ENCODE measurements around the gene AP2M1. TPM values are rescaled to one million over a fixed set of nuclear protein-coding genes. Genes with fewer than 3 reads are reported as not detected.
"Not testable (repeated sequence)": the region's sequence is repeated elsewhere in the genome, so short reads cannot be mapped to it uniquely, and the experiment has no call there.

Gene AP2M1
- total RNA-seq, 1 experiment from 2014 or later: 110 TPM

DNA sequence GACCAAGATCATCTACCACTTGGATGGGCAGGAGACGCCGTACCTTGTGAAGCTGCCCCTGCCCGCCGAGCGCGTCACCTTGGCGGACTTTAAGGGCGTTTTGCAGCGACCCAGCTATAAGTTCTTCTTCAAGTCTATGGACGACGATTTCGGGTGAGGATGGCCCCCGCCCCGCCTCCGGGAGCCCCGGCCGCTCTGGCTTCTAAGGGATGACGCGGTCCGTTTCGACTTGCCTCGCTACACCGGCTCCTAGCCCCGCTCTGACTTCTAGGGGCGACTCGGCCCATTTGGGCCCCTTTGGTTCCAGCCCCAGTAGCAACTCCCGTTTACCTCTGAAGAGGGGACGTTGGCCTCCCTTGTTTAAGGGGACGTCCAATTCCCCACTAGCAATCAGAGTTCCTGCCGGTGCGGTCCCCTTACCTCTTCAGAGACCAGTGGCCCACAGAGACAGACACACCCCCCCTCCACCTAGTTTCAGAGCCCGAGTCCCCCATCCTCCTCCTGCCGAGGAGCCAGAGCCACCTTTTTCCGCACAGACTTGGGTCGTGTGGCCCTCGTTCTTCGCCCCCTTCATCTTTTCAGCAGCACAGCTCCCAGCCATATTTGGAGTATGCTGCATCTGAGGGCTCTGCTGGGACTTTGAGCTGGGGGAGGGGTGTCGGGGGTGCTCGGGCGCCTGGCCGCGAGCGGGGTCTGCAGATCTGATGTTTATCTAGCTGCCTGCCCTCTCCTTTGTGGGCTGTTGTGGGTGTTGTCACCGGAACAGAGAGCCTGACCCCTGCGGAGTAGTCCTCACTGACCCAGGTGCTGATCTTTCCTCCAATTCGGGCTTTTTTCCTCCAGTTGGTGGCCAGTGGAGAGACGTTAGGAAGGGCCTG, 18.8 kb upstream of the AP2M1 start:
- DNase-seq (ENCODE audit: extremely low read depth, low read depth): no peak

DNA sequence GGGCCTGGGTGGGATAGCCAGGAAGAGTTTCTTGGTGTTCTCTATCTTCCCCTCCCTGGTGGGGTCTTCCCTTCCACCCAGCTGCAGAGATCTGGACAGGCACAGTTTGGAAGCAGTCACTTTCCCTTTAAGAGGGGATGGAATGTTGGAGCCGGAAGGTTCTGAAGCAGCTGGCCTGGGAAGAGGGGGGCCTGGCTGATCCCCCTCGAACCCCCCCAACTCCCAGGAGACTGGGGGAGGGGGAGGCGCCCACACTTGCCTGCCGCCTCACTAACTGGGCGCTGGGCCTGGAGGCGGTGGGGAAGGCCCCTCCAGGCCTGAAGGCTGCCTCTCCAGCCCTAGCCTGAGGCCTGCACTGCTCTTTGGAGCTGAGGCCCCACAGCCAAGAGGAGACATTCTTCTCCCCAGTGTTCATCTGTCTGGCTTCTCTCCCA, 18.1 kb upstream of the AP2M1 start:
- DNase-seq (ENCODE audit: extremely low read depth, low read depth): no peak

DNA sequence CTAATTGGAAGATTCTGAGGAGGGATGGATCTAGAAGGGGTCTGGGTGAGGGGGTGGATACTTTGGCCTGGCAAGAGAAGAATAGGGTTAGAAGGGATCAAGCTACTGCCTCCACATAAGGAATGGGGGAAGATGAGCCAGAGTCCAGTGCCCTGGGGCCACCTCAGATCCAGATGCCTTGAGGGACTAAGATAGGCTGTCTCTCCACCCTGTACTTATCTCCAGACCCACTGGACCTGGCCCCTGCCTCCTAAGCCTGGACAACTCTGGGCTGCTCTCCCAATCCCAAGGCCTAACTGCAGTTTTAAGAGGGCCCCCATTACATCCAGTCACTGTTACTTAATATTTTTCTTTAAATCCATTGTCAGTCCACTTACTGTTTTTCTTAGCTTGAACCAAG, 17.4 kb upstream of the AP2M1 start:
- no peak for DNase-seq (ENCODE audit: extremely low read depth, low read depth)

DNA sequence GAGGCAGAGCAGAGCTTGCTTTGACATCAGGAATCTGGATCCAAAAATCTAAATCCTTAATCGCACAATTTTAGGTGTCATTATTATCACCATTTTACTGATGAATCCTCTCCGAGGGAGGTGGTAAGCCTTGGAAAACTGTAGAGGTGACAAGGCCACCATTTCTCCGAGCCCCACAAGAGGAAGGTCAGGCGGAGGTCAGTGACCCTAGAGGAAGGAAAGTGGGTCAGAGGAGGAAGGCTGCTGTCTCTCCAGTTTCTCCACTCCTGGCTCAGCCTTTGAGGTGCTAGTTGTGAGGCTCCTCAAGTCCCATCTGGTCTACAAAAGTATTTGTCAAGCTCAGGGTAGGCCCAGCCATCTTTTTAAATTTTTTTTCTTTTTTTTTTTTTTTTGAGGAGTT, 16.3 kb upstream of the AP2M1 start:
- DNase-seq (ENCODE audit: extremely low read depth, low read depth): no peak

DNA sequence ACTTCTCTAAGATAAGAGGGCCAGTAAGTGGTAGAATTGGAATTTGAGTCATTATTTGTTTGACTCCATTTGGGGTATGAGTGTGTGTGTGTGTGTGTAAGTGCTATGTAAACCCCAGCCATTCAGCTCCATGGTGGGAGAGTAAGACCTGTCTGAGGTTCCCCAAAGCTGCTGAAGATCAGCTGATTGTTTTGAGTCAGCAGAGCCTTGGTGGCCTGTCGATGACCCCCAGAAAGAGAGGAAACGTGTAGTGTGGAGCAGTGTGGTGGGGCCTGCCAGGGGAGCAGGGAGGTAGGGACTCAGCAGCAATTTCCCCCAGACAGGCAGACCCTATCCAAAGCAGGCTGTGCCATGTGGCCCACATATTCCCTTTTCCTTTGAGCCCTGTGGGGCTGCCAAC, 14.2 kb upstream of the AP2M1 start:
- DNase-seq (ENCODE audit: extremely low read depth, low read depth): no peak

DNA sequence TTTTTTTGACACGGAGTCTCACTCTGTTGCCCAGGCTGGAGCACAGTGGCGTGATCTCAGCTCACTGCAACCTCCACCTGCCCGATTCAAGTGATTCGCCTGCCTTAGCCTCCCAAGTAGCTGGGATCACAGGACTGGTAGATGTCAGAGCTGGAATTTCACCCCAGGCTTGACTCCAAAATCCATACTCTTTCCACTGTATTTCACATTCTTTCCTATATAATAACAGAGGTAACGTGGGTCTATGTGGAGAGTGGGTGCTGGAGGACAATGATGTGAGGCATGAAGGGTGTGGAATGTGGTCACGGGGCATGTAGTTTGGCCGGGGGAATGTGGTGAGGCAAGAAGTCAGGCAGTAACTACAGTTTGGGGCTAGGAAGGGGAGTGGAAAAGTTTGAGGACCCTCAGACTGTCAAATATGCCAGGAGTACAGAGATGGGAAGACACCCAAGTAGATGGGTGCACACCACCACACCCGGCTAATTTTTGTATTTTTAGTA, 12.0 kb upstream of the AP2M1 start:
- DNase-seq (ENCODE audit: extremely low read depth, low read depth): not testable (repeated sequence)

DNA sequence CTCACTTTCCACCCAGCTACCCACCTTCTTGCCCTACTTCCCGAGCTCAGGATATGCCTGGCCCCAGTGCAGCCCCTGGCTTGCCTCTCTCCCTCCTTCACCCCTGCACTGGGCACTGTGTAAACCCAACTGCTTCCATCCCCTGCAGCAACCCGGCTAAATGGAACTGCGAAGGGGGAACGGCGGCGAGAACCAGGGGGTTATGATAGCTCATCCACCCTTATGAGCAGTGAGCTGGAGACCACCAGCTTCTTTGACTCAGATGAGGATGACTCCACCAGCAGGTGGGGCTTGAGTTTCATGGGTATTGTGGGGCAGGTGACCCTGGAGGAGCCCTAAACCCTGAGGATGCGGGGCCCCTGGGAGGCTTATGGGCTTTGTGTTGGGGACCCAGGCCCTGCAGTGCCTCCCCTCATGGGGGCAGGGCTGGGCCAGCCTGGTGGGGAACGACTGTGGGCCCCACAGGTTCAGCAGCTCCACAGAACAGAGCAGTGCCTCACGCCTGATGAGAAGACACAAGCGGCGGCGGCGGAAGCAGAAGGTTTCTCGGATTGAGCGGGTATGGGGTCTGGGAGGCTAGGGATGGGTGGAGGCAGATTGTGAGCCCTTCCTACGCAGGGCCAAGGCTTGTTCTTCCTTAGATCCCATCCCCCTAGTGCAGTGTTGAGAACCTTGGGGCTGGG, 9.9 kb upstream of the AP2M1 start:
- no peak for DNase-seq (ENCODE audit: extremely low read depth, low read depth)

DNA sequence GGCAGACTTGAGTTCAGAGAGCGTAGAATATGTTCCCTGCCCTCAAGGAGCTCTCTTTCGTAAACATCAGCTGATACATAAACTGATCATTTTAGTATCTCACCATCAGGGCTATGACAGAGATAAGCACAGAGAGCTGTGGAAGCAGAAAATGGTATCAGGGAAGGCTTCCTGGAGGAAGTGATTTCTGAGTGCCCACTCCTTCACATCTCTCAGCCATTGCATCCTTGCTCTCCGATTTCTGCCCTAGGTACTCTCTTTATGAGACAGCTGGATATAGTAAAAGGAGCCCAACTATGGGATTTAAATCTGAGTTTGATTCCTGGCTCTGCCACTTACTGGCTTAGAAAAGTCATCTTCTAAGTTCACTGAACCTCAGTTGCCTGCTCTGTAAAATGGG, 9.1 kb upstream of the AP2M1 start:
- DNase-seq (ENCODE audit: extremely low read depth, low read depth): no peak

DNA sequence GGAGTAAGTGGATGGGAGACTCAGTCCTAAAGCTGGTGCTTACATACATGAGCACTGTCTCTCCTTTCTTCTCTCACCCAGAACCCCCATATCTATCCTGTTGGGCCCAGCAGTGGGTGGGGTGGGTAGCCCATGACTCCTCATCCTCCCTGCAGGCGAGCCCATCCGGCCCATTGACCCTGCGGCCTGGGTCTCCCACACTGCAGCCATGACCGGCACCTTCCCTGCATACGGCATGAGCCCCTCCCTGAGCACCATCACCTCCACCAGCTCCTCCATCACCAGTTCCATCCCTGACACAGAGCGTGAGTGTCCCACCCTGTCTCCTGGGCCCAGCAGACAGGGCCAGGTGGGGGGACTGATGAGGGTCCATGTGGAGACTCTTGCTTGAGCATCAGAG, 8.0 kb upstream of the AP2M1 start:
- no peak for DNase-seq (ENCODE audit: extremely low read depth, low read depth)

DNA sequence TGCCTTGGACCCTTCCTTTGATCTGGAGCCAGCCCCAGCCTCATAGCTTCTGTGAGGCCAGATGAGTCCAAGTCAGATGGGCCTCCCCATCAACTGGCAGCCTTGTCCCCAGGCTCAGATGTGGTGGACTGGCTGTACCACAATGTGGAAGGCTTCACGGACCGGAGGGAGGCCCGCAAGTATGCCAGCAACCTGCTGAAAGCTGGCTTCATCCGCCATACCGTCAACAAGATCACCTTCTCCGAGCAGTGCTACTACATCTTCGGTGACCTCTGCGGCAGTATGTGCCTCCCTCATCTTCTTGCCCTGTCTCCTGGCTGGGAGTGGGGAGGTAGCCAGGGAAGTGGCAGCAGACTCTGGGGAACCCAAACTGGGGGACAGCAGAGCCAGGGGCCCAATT, 6.9 kb upstream of the AP2M1 start:
- no peak for DNase-seq (ENCODE audit: extremely low read depth, low read depth)

DNA sequence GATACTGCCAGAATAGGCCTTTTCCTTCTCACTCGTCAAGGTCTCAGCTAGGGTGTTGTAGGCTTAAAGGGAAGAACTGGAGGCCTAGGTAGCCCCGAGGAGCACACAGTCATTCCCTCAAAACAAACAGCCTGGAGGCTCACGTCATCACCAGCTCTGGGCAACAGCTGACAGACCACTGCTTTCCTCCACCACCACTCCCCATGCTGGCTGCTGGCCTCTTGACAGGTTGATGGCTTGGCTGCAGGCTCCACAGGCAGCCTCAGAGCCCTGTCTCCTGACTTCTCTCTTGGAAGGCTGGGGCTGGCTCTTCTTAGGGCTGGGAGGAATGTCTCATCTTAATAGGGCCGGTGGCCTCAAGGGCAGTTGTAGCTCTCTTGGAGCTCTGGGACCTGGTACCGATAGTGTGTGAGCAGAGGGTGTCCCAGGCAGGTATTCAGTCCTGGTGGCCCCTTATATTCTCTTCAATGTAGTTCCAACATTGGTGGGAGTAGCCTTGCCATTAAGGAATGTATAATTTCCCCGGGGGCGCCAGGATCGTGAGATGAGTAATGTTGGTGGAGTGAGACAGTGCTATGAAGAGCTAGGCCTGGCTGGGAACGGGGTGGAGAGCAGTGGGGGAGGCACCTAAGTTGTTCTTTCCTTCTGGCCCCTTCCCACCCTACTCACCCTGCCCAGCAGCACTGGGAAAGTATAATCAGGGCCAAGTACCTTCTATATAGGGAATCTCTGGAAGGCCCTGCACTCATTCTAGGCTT, 6.1 kb upstream of the AP2M1 start:
- DNase-seq (ENCODE audit: extremely low read depth, low read depth): no peak

DNA sequence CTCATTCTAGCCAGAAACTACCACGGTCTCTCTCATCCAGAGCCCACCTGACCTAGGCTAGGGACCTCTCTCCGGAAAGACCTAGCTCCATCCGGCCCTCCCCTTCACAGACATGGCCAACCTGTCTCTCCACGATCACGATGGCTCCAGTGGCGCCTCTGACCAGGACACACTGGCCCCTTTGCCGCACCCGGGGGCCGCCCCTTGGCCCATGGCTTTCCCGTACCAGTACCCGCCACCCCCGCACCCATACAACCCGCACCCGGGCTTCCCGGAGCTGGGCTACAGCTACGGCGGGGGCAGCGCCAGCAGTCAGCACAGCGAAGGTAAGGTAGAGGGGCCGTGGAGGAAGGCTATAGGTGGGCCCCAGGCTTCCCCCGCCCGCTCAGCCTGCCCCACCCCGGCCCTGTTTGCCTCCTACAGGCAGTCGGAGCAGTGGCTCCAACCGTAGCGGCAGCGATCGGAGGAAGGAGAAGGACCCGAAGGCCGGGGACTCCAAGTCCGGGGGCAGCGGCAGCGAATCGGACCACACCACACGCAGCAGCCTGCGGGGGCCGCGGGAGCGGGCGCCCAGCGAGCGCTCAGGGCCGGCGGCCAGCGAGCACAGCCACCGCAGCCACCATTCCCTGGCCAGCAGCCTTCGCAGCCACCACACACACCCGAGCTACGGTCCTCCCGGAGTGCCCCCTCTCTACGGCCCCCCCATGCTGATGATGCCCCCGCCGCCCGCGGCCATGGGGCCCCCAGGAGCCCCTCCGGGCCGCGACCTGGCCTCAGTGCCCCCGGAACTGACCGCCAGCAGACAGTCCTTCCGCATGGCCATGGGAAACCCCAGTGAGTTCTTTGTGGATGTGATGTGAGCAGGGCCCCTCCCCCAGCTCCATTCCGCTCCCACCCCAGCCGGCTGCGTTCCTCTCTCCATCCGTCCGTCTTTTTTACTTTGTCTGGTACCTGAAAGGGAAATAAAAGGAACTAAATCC, 4.5 kb upstream of the AP2M1 start:
- no peak for DNase-seq (ENCODE audit: extremely low read depth, low read depth)

DNA sequence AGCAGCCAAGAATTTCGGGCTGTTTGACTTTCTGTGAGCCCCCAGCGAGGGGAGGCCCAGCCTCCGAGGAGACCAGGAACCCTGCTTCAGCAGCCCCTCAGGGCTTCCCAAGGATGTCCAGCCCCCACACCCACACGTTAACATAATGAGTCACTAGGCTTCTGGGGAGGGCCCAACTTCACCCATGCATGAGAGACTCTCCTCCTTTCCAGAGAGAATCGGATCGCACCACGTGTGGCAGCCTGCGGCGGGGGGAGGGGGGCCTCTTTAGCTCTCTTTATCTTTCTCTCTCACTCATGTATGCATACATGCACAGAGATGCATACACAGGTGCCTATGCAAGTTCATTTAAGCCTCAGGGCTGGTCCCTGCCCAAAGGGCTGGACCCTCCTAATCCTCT, 3.1 kb upstream of the AP2M1 start:
- no peak for DNase-seq (ENCODE audit: extremely low read depth, low read depth)

DNA sequence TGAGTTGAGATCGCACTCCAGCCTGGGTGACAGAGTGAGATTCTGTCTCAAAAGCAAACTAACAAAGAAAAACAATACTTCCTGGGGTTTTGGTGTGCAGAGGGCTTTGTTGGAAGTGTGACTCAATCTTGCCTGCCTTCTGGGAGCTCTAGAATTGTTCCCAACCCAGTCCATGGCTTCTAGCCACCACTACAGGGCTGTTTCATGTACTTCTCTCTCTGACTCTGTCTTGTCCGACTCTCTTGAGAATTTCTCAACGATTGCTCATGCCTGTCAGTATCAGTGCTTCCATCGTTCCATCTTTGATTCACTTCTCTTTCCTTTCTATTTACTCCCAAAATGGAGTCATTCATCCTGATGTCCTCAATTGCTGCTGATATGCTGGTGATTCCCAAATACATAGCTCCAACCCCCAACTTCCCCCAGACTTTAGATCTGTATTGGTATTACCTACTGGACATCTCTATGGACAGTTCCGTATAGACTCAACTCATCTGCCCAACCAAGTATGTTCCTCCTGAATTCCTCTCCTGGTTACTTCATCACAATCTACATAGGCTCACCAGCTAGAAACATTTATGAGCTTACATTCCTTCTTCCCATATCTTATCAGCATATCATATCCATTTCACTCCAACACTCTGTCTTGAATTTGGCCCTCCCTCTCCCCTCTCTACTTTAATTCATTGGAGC, 1.8 kb upstream of the AP2M1 start:
- DNase-seq (ENCODE audit: extremely low read depth, low read depth): no peak

DNA sequence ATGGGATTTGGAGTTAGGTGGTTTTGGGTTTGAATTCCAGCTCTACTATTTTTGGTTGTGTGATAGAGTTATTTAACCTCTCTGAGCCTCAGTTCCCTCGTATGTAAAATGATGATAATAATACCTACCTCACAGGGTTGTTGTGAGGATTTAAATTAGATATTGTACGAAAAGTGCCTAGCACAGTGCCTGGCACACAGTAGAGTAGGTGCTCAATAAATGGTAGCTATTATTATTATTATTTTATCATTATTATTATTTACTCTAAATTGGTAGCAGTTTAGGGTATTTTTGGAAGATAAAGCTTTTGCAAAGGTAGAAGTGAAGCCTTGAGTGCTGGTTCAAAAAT, 1.3 kb upstream of the AP2M1 start:
- no peak for DNase-seq (ENCODE audit: extremely low read depth, low read depth)

DNA sequence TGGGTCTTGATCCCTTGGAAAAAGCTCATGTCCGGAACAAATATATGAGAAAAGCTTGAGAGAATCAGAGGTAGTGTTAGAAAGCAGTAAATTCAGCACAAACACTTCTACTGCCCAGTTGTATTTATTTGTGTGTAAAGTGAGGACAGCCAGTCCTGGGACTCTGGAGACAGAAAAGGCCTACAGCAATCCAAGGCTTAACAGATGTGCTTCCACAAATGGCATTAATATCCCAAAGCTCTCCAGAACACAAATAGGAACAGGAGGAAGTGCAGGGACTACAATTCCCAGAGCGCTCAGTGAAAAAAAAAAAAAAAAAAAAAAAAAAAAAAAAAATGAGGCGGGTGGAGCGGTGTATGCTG, 390 bp upstream of the AP2M1 start:
- DNase-seq (ENCODE audit: extremely low read depth, low read depth): no peak

DNA sequence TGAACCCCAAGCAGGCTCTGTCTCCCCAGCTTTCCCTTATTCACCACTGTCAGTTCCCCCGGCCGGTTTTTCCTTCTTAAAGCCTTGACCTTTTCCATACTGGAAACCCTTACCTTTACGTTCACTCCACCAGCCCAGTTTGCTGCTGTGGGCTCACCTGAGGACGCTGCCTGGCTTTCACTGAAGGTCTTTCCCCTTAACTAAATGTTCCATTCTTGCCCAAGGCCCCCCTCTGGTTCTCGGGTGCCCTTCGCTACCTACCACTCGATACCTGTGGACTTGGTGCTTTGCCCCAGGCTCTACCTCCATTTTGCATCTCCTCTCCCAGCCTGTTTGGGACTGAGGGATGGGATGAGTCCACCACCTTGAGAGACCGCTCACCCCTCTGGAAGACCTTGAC, 851 bp downstream of the AP2M1 start:
- no peak for DNase-seq (ENCODE audit: extremely low read depth, low read depth)

DNA sequence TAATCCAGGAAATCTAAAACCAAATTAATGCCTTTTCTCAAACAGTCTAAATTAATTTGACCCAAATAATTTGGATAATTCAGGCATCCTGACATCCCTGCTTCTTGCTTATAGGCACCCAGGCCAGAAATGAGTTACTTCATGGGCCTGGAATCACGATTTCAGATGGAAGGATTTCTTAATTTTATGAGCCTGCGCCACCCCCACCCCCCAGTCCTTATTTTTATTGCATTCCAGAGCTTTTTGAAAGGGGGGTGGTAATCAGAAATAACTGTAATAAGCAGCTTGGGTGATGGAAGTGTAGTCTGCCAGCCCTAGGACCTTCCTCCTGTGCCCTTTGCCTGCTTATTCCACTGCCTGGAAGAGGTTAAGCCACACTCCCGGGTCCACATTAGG, 1.3 kb downstream of the AP2M1 start:
- no peak for DNase-seq (ENCODE audit: extremely low read depth, low read depth)

Data from NCI-H460 (cell line).